Measurements from ENCODE around the gene ZBTB3. TPM values are rescaled to one million over a fixed set of nuclear protein-coding genes. Genes with fewer than 3 reads are reported as not detected.
A peak's percentile ranks its signal among the peaks of the same experiment; 100 is the strongest.

ZBTB3 gene
- total RNA-seq, 1 donor from 2014 or later = 16.1 TPM

DNA sequence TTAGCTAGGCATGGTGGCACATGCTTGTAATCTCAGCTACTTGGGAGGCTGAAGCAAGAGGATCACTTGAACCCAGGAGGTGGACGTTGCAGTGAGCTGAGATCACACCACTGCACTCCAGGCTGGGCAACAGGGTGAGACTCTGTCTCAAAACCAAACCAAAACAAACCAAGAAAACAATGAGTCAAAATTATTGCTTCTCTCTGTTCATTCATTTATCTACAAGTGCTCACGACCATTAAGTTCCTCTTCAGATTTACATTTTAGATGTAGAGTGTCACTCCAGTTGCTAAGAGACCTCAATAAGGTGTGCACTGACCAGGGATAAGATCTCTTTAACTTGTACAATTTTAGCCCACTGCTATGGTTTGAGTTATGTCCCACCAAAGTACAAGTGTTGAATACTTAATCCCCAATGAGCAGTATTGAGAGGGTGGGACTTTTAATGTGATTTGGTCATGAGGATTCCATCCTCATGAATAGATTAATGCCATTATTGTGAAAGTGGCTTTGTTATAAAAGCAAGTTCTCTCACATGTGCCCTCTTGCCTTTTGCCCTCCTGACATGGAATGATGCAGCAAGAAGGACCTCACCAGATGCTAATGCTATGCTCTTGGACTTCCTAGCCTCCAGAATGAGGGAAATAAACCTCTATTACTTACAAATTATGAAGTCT is 34.5 kb downstream of the ZBTB3 start:
- no peak for TF ChIP-seq CTCF (conservative IDR thresholded peaks at IDR 0.05)
- Mint-ChIP-seq H3K4me1 (peaks cover 27% of the 10 kb centered on the region), H3K36me3 (ENCODE audit: low read depth) (peaks cover 55% of the 10 kb centered on the region), H3K27ac (ENCODE audit: unreplicated experiment) (no peak overlapping the region), H3K27me3 (ENCODE audit: low read depth) (no peaks in the 10 kb centered on the region), H3K4me3 (peak overlapping the region; percentile 42), H3K9me3 (no peaks in the 10 kb centered on the region)
- DNase-seq (ENCODE audit: low read depth, low spot score) = no peak

DNA sequence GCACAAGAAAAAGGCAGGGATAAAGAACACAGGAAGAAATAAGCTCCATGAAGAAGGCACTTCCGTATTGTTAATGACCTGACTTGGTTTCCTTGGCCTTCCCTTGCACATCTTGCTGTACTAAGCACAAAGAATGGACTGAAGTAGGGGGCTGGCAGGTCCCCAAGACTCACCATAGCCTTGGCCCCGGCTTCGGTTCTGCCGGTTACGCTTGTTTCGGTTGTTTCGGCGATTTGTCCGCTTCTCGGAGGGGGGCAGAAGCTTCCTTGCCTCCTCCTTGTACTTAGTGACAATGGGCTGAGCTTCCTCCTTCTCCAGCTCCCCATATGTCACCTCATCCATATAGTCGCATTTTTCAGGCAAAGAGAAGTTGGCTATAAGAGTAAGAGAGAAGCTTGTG is 37.1 kb downstream of the ZBTB3 start:
- no peak overlapping the region for H3K27ac Mint-ChIP-seq (ENCODE audit: unreplicated experiment)
- TF ChIP-seq CTCF (conservative IDR thresholded peaks at IDR 0.05) = no peak
- no peak for DNase-seq (ENCODE audit: low read depth, low spot score)
- no peak overlapping the region for H3K4me3 Mint-ChIP-seq
- no peaks in the 10 kb centered on the region for H3K27me3 Mint-ChIP-seq (ENCODE audit: low read depth)
- H3K4me1 Mint-ChIP-seq = peaks cover 6% of the 10 kb centered on the region
- peaks cover 47% of the 10 kb centered on the region for H3K36me3 Mint-ChIP-seq (ENCODE audit: low read depth)
- no peaks in the 10 kb centered on the region for H3K9me3 Mint-ChIP-seq

DNA sequence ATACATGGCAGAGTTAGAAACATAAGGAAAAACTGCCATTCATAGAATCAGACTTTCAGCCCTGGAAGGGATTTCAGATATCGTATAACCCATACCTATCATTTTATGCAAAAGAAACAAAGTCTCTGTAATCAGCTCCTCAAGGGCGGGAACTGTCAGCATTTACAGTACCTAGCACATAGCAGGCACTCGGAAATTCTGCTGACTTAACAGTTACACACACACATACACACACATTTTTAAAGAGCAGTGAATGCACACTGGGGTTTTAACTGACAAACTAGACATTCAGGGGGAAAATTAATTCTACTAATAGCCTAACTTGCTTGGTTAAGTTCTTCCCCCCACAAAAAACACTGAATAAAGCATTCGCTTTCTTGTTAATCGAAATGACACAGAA is 37.8 kb downstream of the ZBTB3 start:
- peaks cover 4% of the 10 kb centered on the region for H3K4me1 Mint-ChIP-seq
- DNase-seq (ENCODE audit: low read depth, low spot score) = no peak
- no peak overlapping the region for H3K27ac Mint-ChIP-seq (ENCODE audit: unreplicated experiment)
- no peaks in the 10 kb centered on the region for H3K27me3 Mint-ChIP-seq (ENCODE audit: low read depth)
- H3K36me3 Mint-ChIP-seq (ENCODE audit: low read depth) = peaks cover 42% of the 10 kb centered on the region
- no peaks in the 10 kb centered on the region for H3K9me3 Mint-ChIP-seq
- no peak for TF ChIP-seq CTCF (conservative IDR thresholded peaks at IDR 0.05)
- no peak overlapping the region for H3K4me3 Mint-ChIP-seq

DNA sequence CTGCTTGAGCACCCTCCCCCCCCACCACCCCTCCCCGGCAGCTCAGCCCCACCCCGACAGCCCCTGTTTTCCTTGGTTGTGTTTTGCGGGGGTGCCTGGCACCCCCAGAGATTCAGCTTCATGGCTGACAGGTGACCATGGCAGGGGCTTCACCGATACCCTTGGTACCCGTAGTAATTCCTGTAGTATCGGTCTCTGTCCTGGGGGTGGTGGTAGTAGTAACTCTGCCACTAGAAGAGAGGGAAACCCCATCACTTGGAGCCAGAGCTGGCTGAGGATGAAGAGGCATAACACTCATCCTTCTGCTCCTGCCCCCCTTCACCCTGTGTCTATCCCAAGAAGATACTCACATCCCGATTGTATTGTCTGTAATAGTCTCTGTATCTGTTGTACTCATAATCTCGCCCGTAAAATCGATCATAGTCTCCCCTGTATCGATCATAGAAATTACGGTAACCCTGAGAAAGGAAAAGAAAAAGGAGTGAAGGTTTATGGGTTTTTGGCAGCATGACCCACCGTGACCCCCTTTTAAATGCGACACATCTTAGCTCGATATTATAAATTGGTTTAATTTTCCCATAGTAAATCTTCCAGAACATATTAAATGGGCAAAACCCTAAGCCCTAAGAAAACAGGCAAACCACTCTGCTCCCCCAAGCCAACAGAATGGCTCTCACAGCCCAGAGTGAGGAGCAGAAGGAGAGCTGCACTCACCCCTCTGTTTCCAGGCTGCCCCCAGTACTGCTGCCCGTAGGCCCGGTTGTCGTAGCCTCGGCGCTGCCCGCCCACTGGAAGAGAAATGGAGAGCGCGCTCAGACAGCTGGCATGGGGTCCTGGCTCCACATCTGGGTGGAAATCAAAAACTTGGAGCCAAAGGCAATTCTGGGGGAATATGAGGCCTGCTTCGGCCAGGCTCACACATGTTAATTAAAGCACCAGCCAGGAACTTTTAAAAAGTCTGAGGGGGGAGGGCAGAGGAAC is 38.5 kb downstream of the ZBTB3 start:
- H3K27ac Mint-ChIP-seq (ENCODE audit: unreplicated experiment) = no peak overlapping the region
- H3K36me3 Mint-ChIP-seq (ENCODE audit: low read depth) = peaks cover 42% of the 10 kb centered on the region
- H3K27me3 Mint-ChIP-seq (ENCODE audit: low read depth) = no peaks in the 10 kb centered on the region
- peaks cover 3% of the 10 kb centered on the region for H3K4me1 Mint-ChIP-seq
- TF ChIP-seq CTCF (conservative IDR thresholded peaks at IDR 0.05) = no peak
- DNase-seq (ENCODE audit: low read depth, low spot score) = no peak
- no peak overlapping the region for H3K4me3 Mint-ChIP-seq
- no peaks in the 10 kb centered on the region for H3K9me3 Mint-ChIP-seq

DNA sequence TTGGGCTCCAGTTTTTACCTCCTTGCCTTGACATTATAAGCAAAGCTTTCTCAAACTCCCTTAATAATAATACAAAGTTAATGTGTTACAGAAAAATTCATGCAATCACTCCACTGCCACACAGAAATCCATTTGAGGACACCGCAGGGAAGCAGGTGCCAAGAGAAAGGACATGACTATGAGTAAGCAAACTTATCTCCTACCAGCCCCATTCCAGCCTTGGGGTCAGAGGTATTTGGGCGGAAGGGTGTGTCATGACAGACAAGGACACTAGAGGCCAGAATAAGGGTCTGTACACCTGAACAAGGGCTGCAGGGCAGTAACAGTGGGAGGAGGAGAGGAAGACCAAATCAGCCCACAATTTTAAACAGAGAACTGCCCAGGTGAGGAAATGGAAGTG is 40.6 kb downstream of the ZBTB3 start:
- no peak for DNase-seq (ENCODE audit: low read depth, low spot score)
- no peaks in the 10 kb centered on the region for H3K9me3 Mint-ChIP-seq
- H3K27ac Mint-ChIP-seq (ENCODE audit: unreplicated experiment) = no peak overlapping the region
- H3K27me3 Mint-ChIP-seq (ENCODE audit: low read depth) = peaks cover 4% of the 10 kb centered on the region
- H3K4me3 Mint-ChIP-seq = no peak overlapping the region
- peaks cover 30% of the 10 kb centered on the region for H3K36me3 Mint-ChIP-seq (ENCODE audit: low read depth)
- TF ChIP-seq CTCF (conservative IDR thresholded peaks at IDR 0.05) = no peak
- H3K4me1 Mint-ChIP-seq = peaks cover 21% of the 10 kb centered on the region
